Airway epithelial cell (primary cell): ENCODE results near the gene LPCAT3. TPM values are rescaled to one million over a fixed set of nuclear protein-coding genes. Genes with fewer than 3 reads are reported as not detected.

Source experiments
- total RNA-seq: library from RNA; depleted of rRNA; stranded (reverse); fragments of >200 nt; gene quantifications from 2 replicates; pipeline ENCODE4 v1.2.3, GENCODE V29; 2015

Gene LPCAT3
- 25.0 and 39.4 TPM in 2 replicates for total RNA-seq

GRCh38 chr12:7018350-7019042 lies at the start of gene LPCAT3:
Gene LPCAT3 (minus strand): TSS chr12:7018476. CDS start chr12:7018424, 52 bp downstream.

GRCh38 chr12:7060353-7060954 lies 42.2 kb upstream of the LPCAT3 start, which contains the start of gene C1S:
Gene C1S (plus strand): TSS chr12:7060718. CDS start chr12:7061913, 1,195 bp downstream.

GRCh38 chr12:6950811-6951540 lies 67.3 kb downstream of the LPCAT3 start, which contains the start of gene PTPN6:
Gene PTPN6 (plus strand): TSS chr12:6951356. CDS start chr12:6951513, 157 bp downstream.

GRCh38 chr12:6943722-6944380 lies 74.4 kb downstream of the LPCAT3 start, which contains the start of the genes C12orf57 and RNU7-1:
Gene C12orf57 (plus strand): TSS chr12:6944022. CDS start chr12:6944122, 100 bp downstream.
Gene RNU7-1 (plus strand): TSS chr12:6943816.

GRCh38 chr12:6927379-6928021 lies 90.8 kb downstream of the LPCAT3 start, which contains the start of gene ATN1:
Gene ATN1 (plus strand): TSS chr12:6927959. CDS start chr12:6934002, 6,043 bp downstream.

Other genes starting within 250 kb of the LPCAT3 start
- 0.14 TPM in 1 of 2 replicates, not detected in the other for gene LAG3, start 246.0 kb downstream of the LPCAT3 start, total RNA-seq
- gene CD4, start 228.9 kb downstream of the LPCAT3 start, total RNA-seq: 0.21 and 0.23 TPM in 2 replicates
- gene GPR162, start 196.7 kb downstream of the LPCAT3 start, total RNA-seq: 0.09 and 0.21 TPM in 2 replicates
- 19.7 and 23.4 TPM in 2 replicates for gene P3H3, start 190.1 kb downstream of the LPCAT3 start, total RNA-seq
- 0.28 and 0.92 TPM in 2 replicates for gene GNB3, start 177.6 kb downstream of the LPCAT3 start, total RNA-seq
- gene CDCA3, start 167.2 kb downstream of the LPCAT3 start, total RNA-seq: 23.6 and 41.0 TPM in 2 replicates
- gene USP5, start 166.3 kb downstream of the LPCAT3 start, total RNA-seq: 72.2 and 82.5 TPM in 2 replicates
- gene TPI1, start 150.9 kb downstream of the LPCAT3 start, total RNA-seq: 1,425 and 1,466 TPM in 2 replicates
- 8.6 and 11.8 TPM in 2 replicates for gene SPSB2, start 145.2 kb downstream of the LPCAT3 start, total RNA-seq
- gene LRRC23, start 113.7 kb downstream of the LPCAT3 start, total RNA-seq: 5.9 and 8.9 TPM in 2 replicates
- gene ENO2, start 103.9 kb downstream of the LPCAT3 start, total RNA-seq: 8.0 and 11.1 TPM in 2 replicates
- 13.0 and 21.7 TPM in 2 replicates for gene ATN1, start 90.5 kb downstream of the LPCAT3 start, total RNA-seq
- gene RNU7-1, start 74.7 kb downstream of the LPCAT3 start, total RNA-seq: not detected in 2 replicates
- gene C12orf57, start 74.5 kb downstream of the LPCAT3 start, total RNA-seq: 103 and 166 TPM in 2 replicates
- gene PTPN6, start 67.1 kb downstream of the LPCAT3 start, total RNA-seq: 17.7 and 21.0 TPM in 2 replicates
- 217 and 322 TPM in 2 replicates for gene PHB2, start 47.8 kb downstream of the LPCAT3 start, total RNA-seq
- 95.7 and 103 TPM in 2 replicates for gene EMG1, start 47.6 kb downstream of the LPCAT3 start, total RNA-seq
- gene C1S, start 42.2 kb upstream of the LPCAT3 start, total RNA-seq: 1.6 and 2.1 TPM in 2 replicates
- 8.7 and 8.8 TPM in 2 replicates for gene C1R, start 74.0 kb upstream of the LPCAT3 start, total RNA-seq
- 16.6 and 25.3 TPM in 2 replicates for gene C1RL, start 90.7 kb upstream of the LPCAT3 start, total RNA-seq
- gene RBP5, start 110.4 kb upstream of the LPCAT3 start, total RNA-seq: not detected in 2 replicates
- 13.5 and 19.3 TPM in 2 replicates for gene CLSTN3, start 111.9 kb upstream of the LPCAT3 start, total RNA-seq
- gene PEX5, start 171.2 kb upstream of the LPCAT3 start, total RNA-seq: 16.2 and 25.7 TPM in 2 replicates